Pons (tissue), 1 donor: ENCODE results near the gene PLS3.

Experiments
- DNase-seq: peaks from one replicate; pipeline ENCODE4 v3.0.0-alpha.2; 2016; ENCODE audit warnings: low spot score

Gene PLS3

DNA sequence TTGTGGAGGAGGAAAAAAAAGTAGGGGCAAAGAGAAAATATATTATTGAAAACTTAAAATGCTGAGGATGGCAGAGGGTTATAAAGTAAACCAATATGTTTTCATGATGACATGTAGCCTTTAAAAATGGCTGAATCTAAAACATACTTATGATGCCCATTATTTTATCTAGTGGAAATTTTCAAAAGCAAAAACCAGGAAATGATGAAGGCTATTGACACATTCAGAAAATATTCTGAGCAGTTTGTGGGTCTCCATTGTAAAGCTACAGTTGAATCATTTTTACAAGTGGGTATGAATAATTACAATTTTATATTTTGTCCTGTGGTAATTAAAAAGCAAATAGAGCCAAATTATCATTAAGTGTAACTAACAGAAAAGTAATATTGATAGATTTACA is 10.7 kb downstream of the PLS3 start:
- no peak for DNase-seq

- DNase-seq: no peak
These were observed 12.2 kb downstream of the PLS3 start for GRCh38 chrX:115573185-115573584.

DNA sequence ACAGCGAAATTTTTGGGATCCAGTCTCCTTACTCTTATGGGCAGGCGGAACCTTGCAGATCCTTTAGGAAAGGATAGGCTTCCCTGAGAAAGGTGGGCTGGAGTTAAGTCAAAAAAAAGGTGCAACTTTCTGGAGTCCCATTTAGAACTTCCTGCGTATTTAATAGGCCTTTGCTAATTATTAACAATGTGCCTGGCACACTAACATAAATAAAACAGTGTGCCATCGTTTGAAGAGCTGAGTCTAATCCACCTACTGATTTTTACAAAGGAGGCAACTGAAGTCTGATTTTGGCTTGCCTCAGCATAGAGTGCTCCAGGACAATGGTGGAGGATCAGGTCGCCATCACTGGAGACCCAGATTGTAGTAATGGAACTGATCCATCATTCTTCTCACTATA is 15.7 kb downstream of the PLS3 start:
- DNase-seq: no peak

DNA sequence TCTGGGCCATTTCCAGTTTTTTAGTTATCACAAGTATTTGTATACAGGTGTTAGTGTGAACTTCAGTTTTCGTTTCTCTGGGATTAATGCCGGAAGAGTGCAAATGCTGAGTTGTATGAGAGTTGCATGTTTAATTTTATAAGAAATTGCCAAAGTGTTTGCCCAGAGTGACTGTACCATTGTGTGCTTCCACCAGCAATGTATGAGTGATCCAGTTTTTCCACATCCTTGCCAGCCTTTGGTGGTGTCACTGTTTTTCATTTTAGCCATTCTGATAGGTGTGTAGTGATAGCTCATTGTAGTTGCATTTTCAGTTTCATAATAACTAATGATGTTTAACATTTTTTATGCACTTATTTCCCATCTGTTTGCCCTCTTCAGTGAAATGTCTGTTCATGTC is 18.4 kb downstream of the PLS3 start:
- no peak for DNase-seq

DNA sequence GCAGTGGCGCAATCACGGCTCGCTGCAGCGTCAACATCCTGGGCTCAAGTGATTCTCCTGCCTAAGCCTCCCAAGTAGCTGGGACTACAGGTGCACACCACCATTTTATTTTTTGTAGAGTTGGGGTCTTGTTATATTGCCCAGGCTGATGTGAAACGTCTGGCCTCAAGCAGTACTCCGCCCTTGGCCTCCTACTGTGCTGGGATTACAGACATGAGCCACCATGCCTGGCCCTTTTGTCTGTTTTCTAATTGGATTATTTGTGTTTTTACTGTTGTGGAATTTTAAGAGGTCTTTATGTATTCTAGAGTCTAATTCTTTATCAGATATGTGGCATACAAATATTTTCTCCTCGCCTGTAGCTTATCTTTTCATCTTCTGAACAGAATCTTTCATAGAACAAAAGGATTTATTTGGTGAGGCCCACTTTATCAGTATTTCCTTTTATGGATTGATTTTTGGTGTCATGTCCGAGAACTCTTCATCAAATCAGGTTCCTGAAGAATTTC is 18.9 kb downstream of the PLS3 start:
- DNase-seq: no peak

DNA sequence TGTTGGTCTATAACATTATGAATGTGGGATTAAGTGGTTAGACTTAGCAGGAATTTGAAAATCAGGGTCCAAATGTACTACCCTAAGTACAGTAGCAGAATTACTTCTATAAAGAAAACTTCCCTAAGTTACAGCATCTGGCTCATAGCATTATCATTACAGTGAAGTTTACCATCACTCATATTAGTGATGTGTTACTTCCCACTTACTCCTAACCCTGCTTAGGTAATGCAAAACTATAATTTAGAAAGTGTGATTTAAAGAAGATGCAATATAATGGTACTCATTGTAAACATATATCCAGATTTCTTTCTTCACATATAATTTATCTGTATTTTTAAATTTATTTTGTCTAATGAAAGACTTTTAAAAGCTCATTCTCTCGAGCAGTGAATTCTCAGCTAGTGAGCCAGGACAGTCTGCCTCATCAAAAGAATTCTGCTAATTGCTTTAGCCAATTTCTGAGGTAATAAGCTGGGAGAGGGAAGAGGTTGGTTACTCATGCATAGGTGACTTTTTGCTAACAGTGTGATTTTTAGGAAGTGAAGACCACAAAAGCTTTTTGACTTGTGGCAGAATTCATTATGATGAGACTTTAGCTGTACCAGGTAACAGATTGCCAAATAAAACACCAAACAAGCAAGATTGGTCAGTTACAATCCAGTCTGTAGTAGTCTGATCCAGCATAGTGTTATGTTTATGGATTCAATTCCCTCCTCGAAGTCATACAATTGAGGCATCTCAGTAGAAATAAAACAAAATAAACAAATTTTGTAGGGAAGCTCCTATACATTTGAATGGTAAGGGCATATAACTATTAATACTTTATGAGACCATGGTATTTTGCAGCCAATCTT is 21.0 kb downstream of the PLS3 start:
- DNase-seq: peak; percentile 54

DNA sequence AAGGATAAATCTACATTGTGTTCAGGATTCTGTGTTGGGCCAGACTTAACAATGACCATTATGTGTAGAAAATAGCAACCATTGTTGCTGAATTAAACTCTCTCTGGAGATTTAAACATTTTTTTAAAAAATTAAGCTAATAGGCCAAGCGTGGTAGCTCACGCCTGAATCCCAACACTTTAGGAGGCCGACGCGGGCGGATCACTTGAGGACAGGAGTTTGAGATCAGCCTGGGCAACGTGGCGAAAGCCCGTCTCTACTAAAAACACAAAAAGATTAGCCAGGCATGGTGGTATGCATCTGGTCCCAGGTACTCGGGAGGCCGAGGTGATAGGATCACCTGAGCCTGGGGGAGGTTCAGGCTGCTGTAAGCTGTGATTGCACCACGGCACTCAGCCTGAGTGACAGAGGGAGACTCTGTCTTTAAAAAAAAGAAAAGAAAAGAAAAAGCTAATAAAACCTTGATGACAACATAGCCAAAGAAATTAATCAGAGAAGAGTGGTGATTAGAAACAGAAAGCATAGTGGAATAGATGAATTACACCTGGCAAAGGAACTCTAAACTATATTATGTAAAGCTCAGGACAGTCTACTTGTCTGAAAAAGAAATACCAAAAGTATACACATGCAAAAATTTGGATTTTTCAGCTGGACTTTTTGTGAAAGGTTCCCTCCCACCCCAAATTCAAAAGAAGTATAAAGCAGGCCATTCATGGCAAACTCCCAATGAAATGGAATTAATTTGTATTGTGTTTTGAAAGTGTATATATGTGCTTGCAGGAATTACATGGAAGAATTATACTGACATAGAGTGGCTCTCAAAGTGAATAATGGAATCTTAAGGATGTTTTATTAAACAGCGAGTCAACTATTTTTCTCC is 21.9 kb downstream of the PLS3 start:
- no peak for DNase-seq

GRCh38 chrX:115583496-115584004 is 22.6 kb downstream of the PLS3 start:
- DNase-seq: no peak

- DNase-seq: no peak
These were observed 23.7 kb downstream of the PLS3 start for GRCh38 chrX:115584696-115585095.

GRCh38 chrX:115588179-115588578 is 27.2 kb downstream of the PLS3 start:
- DNase-seq: no peak

DNA sequence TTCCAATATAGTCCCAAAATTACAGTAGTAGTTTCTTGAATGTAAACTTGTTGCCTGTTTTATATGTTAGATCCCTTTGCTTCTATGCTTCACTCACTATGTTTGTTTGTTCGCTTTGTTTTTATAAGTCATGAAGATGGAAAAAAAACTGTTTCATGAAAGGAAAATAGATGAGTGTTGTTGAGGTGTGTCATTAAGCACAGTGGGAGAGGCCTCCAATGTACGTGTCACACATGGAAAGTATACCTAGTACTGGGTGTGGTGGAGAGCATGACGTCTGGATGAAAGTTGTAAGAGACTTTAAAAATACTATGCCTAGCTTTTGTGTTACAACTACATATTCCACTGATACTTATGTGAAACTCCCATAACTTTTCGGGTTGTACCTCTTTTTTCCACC is 28.4 kb downstream of the PLS3 start:
- DNase-seq: no peak

- DNase-seq: no peak
These were observed 30.4 kb downstream of the PLS3 start for GRCh38 chrX:115591420-115591819.

DNA sequence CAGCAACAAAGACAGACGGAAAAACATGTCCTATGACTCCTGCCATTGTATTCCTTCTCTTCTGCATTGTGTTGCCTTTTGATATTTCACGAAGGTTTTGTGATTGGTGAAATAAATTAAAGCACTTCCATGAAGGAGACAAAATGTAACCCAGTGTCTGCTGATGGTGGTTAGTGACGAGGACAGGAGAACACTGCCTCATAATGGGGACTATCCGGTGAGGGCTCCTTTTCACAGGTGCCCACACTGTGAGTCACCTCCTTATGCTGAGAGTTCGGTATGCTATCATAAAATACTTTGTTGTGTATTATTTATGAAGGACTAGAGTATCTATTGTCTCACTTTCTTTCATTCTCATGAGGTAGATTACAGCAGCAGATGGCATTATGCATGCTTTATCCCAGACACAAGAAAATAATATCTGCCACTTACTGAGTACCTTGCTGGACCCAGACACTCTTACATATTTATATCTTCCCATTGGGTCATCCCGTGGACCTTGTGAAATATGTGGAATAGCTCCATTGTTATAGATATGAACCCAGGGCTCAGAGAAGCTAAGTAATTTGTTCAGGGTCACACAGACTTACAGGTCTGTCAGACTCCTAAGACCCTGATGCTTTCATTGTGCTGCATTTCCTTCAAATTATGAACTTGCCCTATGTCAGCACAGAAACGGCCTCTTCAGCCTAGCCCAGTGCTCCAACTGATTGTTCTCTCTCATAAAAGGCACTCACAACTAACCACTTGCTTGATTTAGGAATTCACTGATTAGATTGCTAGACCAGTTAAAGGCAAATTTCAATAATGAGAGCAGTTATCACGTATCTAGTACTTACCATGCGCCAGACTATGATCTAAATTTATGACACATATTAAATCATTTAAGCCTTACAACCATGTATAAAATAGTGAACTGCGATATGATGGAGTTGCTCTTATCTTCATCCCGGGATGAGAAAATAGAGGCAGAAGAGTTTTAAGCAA is 31.2 kb downstream of the PLS3 start:
- peak; percentile 32 for DNase-seq

GRCh38 chrX:115592997-115593734 is 32.2 kb downstream of the PLS3 start:
- peak; percentile 38 for DNase-seq

DNA sequence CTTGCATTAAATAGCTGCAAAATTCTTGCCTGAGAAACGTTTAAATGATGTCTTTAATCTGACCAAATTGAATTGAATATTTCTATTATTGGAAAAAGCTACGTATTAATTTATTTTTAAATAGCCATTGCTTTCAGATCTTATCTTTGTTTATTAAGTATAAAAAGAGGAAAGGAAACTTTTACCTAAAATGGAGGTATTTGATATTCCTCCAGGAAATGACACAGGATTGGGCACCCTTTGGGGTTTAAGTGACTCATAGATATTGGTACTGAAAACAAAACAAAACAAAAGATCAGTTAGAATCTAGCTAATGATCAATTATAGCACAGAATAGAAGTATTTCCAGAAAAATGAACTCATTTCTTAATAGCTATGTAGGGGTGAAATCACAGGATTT is 34.1 kb downstream of the PLS3 start:
- DNase-seq: no peak

DNA sequence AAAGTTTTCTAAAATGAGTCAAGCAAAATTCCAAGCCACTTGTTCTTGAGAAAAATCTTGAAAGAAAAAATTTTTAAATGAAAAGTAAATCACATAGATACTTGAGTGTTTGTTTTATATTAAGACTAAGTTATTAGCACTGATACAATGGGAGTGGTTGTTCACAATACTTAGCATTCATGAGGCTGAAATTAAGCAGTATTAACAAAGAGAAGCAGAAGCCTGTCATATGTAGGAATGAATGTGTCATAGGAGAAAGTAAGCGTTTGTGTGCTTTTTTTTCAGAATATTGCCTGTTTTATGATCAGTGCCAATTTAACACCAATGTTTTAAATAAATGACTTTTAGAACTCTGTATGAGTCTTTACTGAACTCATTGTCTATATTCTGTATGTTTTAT is 37.6 kb downstream of the PLS3 start:
- DNase-seq: peak; percentile 41

DNA sequence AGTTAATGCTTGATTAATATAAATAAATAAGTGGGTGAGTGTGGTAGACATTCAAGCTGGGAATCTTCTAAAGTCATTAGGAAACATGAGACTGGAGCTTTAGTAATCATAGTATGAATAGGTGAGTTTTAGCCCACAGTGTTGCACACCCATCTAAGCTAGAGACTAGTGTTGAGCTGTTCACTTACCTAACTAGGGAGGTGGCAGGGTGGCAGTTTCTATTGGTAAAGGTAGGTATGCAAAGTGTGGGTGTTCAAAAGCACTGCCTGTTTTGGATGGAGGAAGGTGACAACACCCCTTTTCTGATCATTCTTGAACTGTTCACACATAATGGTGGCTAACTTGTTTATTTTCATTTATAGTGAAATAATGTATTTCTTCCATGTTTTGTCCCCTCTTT is 41.3 kb downstream of the PLS3 start:
- no peak for DNase-seq

GRCh38 chrX:115602729-115603389 is 41.9 kb downstream of the PLS3 start:
- peak; percentile 28 for DNase-seq

DNA sequence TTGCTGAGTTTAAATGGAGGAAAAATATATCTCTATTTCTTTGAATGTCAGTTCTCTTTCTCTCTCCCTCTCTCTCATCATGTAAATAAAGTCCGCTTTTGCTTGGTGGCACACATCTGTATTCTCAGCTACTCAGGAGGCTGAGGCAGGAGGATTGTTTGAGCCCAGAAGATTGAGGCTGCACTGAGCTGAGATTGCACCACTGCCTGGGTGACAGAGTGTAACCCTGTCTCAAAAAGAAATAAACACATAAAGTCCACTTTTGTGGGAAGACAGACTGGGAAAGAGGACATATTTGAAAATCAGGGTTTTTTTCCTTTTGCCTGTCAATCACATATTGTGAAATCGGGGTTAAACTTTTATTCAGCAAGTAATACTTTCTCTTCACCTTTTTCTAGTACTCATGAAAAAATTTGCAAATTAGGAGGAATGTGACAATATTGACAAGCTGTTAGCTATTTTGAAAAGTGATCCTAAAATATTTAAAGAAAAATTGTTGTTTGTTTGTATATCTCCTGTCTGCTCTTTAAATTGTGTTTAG is 42.6 kb downstream of the PLS3 start:
- DNase-seq: no peak

GRCh38 chrX:115606861-115607260 is 45.9 kb downstream of the PLS3 start:
- DNase-seq: no peak
